22Rv1 (cell line): ENCODE measurements around the gene RNLS.

Experiments
- CTCF ChIP-seq: fragments of 450-650 bp; IDR thresholded peaks from 2 replicates; pipeline ENCODE4 v1.5.1; 2017; ENCODE audit warnings: mild to moderate bottlenecking
- ZFX ChIP-seq: fragments of 450-650 bp; IDR thresholded peaks from 2 replicates; pipeline ENCODE4 v1.6.1; 2017; ENCODE audit warnings: antibody characterized with exemption, borderline replicate concordance

GRCh38 chr10:88409824-88410223 lies 173.3 kb downstream of the RNLS start:
- TF ChIP-seq CTCF (no peak), ZFX (no peak)
